ENCODE measurements around the gene CHST15.

CHST15 gene

GRCh38 chr10:124064676-124065075 lies 28.7 kb downstream of the CHST15 start:
- DNase-seq (ENCODE audit: low read depth) = no peak

DNA sequence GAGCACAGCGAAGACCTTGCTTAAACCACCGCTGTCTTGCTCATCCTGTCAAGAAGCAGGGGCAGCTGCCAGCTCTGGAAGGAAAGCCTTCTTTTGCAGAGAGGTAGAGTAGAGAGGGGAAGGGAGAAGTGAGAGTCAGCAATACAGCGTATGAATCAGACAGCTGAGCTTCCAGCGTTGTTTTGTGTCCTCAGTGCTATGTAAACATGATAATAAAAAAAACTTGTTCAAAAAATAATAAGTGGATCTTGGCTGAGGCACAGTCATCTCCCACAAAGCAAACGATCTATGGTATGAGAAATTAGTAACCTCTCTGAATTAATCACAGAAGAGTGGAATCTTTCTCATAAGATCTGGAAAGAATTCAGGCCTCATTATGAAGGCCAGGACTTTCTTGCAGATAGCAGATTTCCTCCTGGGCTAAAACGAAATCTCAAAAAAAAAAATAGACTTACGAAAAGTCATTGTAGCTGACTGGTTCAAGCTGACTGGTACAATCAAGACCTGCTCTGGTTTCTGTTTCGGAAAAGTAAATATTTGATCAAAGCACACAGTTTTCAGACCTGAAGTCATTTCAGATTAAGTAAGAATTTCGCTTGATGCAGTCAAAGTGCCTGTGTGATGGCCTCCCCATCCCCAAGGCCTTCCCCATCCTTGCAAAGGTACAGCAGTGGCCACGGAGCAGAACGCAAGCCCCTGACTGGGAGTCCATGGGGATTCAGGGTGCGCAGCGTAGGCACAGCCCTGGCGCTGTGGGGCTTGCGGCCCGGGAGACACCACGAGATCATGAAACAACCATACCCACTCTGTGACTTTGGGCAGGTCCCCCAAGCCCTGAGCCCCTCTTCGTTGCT lies 29.4 kb downstream of the CHST15 start:
- no peak for DNase-seq (ENCODE audit: low read depth)

DNA sequence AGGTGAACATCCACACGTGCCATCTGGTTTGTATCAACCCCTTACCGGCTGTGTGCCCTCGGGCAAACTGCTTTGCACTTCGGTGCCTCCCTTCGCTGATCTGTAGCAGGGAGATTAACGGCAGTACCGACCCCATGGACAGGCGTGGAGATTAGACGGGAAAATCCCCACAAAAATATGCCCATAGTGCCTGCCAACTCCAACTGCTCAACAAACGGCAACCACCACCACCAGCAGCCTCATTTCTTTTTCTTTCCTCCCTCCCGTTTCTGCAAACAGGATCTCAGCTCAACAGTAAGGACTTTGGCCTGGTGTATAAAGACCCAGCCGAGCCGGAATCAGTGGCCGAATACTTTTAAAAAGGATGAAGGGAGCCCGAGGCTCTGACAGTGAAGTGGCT lies 31.0 kb downstream of the CHST15 start:
- no peak for DNase-seq (ENCODE audit: low read depth)

GRCh38 chr10:124061030-124061429 lies 32.4 kb downstream of the CHST15 start:
- DNase-seq (ENCODE audit: low read depth) = no peak

- no peak for DNase-seq (ENCODE audit: low read depth)
These were observed 33.2 kb downstream of the CHST15 start for GRCh38 chr10:124060148-124060720.

DNA sequence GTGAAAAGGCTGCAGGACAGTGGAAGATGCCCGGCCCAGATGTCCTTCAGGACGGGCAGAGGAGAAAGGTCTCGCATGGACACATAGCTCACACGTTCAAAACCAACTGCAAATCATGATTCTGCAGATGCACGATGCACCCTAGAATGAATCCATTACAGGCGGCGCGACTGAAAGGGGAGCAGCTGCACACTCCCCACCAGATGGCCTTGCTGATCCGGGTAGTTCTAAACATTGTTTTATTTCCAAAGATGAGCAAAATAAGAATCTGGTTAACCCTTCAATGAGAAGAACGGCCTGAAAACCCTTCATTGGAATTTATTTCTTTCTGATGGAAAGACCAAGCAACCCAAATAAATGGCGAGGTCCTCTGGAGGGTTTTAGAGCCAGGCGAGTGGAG lies 33.8 kb downstream of the CHST15 start:
- no peak for DNase-seq (ENCODE audit: low read depth)

- DNase-seq (ENCODE audit: low read depth) = no peak
These were observed 34.9 kb downstream of the CHST15 start for GRCh38 chr10:124058346-124059003.

GRCh38 chr10:124057601-124058000 lies 35.8 kb downstream of the CHST15 start:
- DNase-seq (ENCODE audit: low read depth) = no peak

- no peak for DNase-seq (ENCODE audit: low read depth)
These were observed 36.9 kb downstream of the CHST15 start for GRCh38 chr10:124056337-124056980.

DNA sequence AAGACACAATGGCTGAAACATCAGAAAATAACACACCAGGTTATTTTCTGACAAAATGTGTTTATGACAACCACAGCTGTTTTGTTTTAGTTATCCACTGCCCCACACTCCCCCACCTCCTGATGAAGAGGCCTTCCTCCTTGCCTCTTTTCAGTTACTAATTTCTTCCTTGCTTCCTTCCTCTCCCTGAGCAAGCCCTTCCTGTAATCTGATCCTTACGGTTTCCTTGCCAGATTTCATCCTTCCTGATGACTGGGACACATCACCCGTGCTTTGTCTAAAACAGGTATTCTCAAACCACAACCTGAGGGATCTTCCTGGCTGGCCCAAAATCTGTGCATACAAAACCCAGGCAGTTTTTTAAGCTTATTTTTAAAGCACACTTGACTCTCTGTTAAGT lies 39.4 kb downstream of the CHST15 start:
- DNase-seq (ENCODE audit: low read depth) = no peak

GRCh38 chr10:124052561-124052960 lies 40.8 kb downstream of the CHST15 start:
- DNase-seq (ENCODE audit: low read depth) = no peak

- no peak for DNase-seq (ENCODE audit: low read depth)
These were observed 43.1 kb downstream of the CHST15 start for GRCh38 chr10:124050021-124051015.

- no peak for DNase-seq (ENCODE audit: low read depth)
These were observed 43.9 kb downstream of the CHST15 start for GRCh38 chr10:124049484-124049883.

- DNase-seq (ENCODE audit: low read depth) = no peak
These were observed 44.8 kb downstream of the CHST15 start for GRCh38 chr10:124048371-124049290.

DNA sequence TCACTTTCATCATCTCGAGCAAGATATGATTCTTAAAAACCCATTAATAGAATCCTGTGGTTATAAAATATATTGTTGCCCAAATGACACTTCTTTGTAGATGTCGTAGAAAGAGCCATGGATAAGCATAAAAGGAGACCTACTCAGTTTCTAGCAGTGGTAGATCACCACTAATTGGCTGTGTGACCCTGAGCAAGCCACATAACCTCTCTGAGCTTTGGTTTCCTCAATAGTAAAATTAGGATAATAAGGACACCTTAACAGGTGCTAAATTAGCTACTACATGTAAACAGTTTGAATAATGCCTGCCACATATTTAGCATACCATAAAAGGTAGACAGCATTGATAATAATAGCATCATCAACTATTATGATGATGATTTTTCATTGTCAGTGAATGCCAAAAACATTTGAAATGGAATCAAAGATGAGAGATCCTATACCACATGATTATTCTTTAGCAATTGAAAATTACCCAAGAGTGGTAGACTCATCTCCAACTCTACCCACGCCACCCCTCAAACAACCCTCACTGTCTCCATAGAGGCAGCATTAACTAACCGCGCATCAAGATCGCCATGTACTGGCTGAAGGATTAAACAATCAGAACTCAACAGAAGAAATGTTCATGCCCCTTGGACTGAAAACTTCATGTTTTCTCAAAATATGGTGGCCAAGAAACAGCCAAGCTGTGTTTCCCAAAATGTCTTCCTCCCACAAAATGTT lies 45.8 kb downstream of the CHST15 start:
- DNase-seq (ENCODE audit: low read depth) = no peak

- no peak for DNase-seq (ENCODE audit: low read depth)
These were observed 47.5 kb downstream of the CHST15 start for GRCh38 chr10:124045801-124046355.

- DNase-seq (ENCODE audit: low read depth) = no peak
These were observed 48.1 kb downstream of the CHST15 start for GRCh38 chr10:124045276-124045675.

GRCh38 chr10:124044143-124044862 lies 49.1 kb downstream of the CHST15 start:
- DNase-seq (ENCODE audit: low read depth) = no peak

Measured in T-helper 22 cell (primary cell).